Measurements from ENCODE around the gene IQCH. TPM values are rescaled to one million over a fixed set of nuclear protein-coding genes. Genes with fewer than 3 reads are reported as not detected.

Gene IQCH
- polyA plus RNA-seq, 3 donors = 0.03 TPM; not detected in 2

DNA sequence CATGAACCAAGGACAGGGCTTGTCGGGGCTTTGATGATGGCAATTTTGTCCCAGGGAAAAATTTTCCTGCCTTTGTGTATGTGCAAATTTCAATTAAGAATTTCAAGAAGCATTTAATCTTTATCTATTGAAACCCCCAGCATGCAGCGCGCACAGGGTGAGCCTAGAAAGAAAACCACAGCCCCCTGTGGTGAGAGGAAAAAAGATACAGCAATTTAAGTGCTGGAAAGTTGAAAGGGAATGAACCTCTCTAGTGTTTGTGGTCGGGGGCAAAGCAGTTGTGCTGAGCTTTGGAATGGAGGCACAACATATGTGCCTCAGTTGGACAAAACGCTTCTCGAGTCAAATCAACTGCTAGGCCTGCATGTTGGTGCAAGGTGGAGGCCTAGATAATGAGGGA is 154.6 kb downstream of the IQCH start:
- H3K9me3 Mint-ChIP-seq = peaks cover 0 to 2% (median 0%) of the 10 kb centered on the region in 7 donors
- DNase-seq = no peak
- no peaks in the 10 kb centered on the region for H3K9me3 ChIP-seq (replicated peaks in 1 of 2; ENCODE audit: control insufficient read depth in 1 of 2, insufficient read depth in 1 of 2, low read length in 2 of 2)
- H3K27ac ChIP-seq (ENCODE audit: low read depth in 1 of 2, low read length in 2 of 2) = no peak overlapping the region
- H3K79me2 ChIP-seq (ENCODE audit: insufficient read depth, low read length) = no peaks in the 10 kb centered on the region
- no peaks in the 10 kb centered on the region for H4K20me1 ChIP-seq (ENCODE audit: insufficient read depth, low read length)
- no peaks in the 10 kb centered on the region for H3K27me3 ChIP-seq (ENCODE audit: control insufficient read depth in 2 of 2, insufficient read depth in 2 of 2, low read length in 2 of 2)
- intact Hi-C loops (cut with micrococcal nuclease) = no loop called here
- H3K4me3 ChIP-seq (replicated peaks in 1 of 3; ENCODE audit: low read depth in 2 of 3, low read length in 3 of 3) = no peak overlapping the region
- peaks cover 4% of the 10 kb centered on the region for H3K4me1 Mint-ChIP-seq
- TF ChIP-seq, protein P1, sequence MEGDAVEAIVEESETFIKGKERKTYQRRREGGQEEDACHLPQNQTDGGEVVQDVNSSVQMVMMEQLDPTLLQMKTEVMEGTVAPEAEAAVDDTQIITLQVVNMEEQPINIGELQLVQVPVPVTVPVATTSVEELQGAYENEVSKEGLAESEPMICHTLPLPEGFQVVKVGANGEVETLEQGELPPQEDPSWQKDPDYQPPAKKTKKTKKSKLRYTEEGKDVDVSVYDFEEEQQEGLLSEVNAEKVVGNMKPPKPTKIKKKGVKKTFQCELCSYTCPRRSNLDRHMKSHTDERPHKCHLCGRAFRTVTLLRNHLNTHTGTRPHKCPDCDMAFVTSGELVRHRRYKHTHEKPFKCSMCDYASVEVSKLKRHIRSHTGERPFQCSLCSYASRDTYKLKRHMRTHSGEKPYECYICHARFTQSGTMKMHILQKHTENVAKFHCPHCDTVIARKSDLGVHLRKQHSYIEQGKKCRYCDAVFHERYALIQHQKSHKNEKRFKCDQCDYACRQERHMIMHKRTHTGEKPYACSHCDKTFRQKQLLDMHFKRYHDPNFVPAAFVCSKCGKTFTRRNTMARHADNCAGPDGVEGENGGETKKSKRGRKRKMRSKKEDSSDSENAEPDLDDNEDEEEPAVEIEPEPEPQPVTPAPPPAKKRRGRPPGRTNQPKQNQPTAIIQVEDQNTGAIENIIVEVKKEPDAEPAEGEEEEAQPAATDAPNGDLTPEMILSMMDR (IDR thresholded peaks at IDR 0.05) = no peak
- no peak overlapping the region for H3K9ac ChIP-seq (ENCODE audit: insufficient read depth, low read length, poor library complexity, severe bottlenecking)
- peaks cover 0 to 1% of the 10 kb centered on the region in 2 donors for H3K36me3 Mint-ChIP-seq
- H3K4me1 ChIP-seq (ENCODE audit: control insufficient read depth in 1 of 2, insufficient read depth in 2 of 2, low read length in 2 of 2) = no peaks in the 10 kb centered on the region
- no peaks in the 10 kb centered on the region for H3K36me3 ChIP-seq (replicated peaks in 1 of 2; ENCODE audit: control insufficient read depth in 1 of 2, insufficient read depth in 2 of 2, low read length in 2 of 2)
- no peak overlapping the region for H3K4me2 ChIP-seq (replicated peaks; ENCODE audit: extremely low read depth, low read length, poor library complexity, severe bottlenecking)
- H3K4me3 Mint-ChIP-seq = no peak overlapping the region
- WGBS (ENCODE audit: insufficient coverage) = 94% methylated on average over 3 of the region's 6 CpGs
- H2AFZ ChIP-seq (ENCODE audit: insufficient read depth, low read depth, low read length, poor library complexity, severe bottlenecking) = no peak overlapping the region
- H3K27me3 Mint-ChIP-seq (ENCODE audit: low read depth in 3 of 3) = peaks cover 0 to 1% (median 0%) of the 10 kb centered on the region in 3 donors
- H3K27ac Mint-ChIP-seq = no peak overlapping the region

DNA sequence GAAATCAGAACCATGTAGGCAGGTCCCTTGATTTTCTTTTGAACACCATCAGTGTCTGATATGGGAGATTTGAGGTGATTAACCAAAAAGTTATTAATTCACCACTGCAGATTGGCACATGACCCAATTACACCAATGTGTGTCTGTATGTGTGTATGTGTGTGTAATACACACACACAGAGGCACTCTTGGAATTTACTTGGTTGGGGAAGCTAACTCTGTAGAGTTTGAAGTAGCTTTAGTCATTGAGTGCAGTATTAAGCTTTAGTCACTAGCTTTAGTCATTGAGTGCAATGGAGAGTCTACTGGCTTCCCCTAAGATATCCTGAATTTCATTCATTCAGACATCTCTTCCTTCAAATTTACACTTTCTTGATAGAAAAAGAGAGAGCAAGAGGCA is 156.9 kb downstream of the IQCH start:
- Histone ChIP-seq H3K27ac (ENCODE audit: low read depth in 1 of 2, low read length in 2 of 2) (no peak overlapping the region), H3K4me3 (replicated peaks in 1 of 3; ENCODE audit: low read depth in 2 of 3, low read length in 3 of 3) (no peak overlapping the region), H3K79me2 (ENCODE audit: insufficient read depth, low read length) (no peaks in the 10 kb centered on the region), H3K9me3 (replicated peaks in 1 of 2; ENCODE audit: control insufficient read depth in 1 of 2, insufficient read depth in 1 of 2, low read length in 2 of 2) (no peaks in the 10 kb centered on the region), H3K4me1 (ENCODE audit: control insufficient read depth in 1 of 2, insufficient read depth in 2 of 2, low read length in 2 of 2) (no peaks in the 10 kb centered on the region), H3K36me3 (replicated peaks in 1 of 2; ENCODE audit: control insufficient read depth in 1 of 2, insufficient read depth in 2 of 2, low read length in 2 of 2) (no peaks in the 10 kb centered on the region), H4K20me1 (ENCODE audit: insufficient read depth, low read length) (no peaks in the 10 kb centered on the region), H3K9ac (ENCODE audit: insufficient read depth, low read length, poor library complexity, severe bottlenecking) (no peak overlapping the region), H3K4me2 (replicated peaks; ENCODE audit: extremely low read depth, low read length, poor library complexity, severe bottlenecking) (no peak overlapping the region), H2AFZ (ENCODE audit: insufficient read depth, low read depth, low read length, poor library complexity, severe bottlenecking) (no peak overlapping the region), H3K27me3 (ENCODE audit: control insufficient read depth in 2 of 2, insufficient read depth in 2 of 2, low read length in 2 of 2) (no peaks in the 10 kb centered on the region)
- Mint-ChIP-seq H3K27ac (no peak overlapping the region), H3K36me3 (peaks cover 0 to 1% of the 10 kb centered on the region in 2 donors), H3K27me3 (ENCODE audit: low read depth in 3 of 3) (peaks cover 0 to 1% (median 0%) of the 10 kb centered on the region in 3 donors), H3K4me3 (no peak overlapping the region), H3K4me1 (peaks cover 6% of the 10 kb centered on the region), H3K9me3 (peaks cover 0 to 2% (median 0%) of the 10 kb centered on the region in 7 donors)
- DNase-seq = no peak
- TF ChIP-seq, protein P1 (IDR thresholded peaks at IDR 0.05) = no peak
- intact Hi-C loops (cut with micrococcal nuclease) = no loop called here
